Measurements from ENCODE around the gene KHDC1L. TPM values are rescaled to one million over a fixed set of nuclear protein-coding genes. Genes with fewer than 3 reads are reported as not detected.
A peak's percentile ranks its signal among the peaks of the same experiment; 100 is the strongest.

KHDC1L gene
- total and polyA plus RNA-seq, 2 of the 4 experiments (the other 2 are of a cell fraction) = 0.18 to 0.68 TPM

DNA sequence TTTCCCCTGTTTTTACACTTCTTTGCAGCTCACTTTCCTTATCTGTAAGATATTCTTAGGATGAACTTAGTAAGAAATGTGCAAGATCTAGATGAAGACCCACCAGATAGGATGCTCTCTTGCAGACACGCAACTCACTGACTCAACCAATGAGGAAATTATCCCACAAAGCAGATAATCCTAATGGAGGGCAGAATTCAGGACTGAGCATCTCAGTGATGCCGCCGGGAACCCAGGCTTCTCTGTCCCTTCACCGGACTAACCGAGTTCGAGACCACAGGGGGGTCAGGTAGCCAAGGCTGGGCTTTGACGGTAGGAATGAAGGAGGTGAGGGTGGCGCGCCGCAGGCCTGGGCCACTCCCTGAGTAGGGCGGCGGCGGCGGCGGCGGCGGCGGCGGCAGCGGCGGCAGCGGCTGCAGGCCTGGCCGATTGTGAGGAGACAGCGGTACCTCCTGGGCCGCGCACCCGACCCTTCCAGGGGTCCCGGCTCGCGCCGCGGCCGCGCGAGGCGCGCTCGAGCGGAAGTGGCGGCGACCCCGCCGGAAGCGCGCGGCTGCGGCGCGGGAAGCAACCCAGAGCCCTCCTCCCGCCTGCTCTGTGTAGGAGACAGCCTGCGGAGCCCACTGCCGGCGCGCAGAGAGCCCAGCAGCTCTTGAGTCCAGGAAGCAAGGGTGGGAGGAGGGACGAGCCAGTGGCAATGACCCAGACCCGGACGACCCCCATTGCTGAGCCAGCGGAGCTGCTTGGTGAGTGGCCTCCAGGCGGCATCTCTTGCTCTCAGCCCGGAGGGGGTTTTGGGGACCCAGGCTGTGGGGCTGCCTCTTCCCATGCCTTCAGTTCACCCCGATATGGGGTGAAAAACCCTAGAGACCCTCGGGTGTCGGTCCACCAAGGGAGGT is 37.6 kb upstream of the KHDC1L start, which contains the start of gene KHDC1:
Gene KHDC1, minus strand, starts transcription at position 526 of the 899 bp plus-strand sequence. CDS start 20,679 bp downstream, outside the sequence.
- peak; percentile 93 for ATAC-seq (ENCODE audit: low read depth)

More for the DNA sequence above, 37.6 kb upstream of the KHDC1L start, which contains the start of gene KHDC1:
- peak within 1 kb of the TSS; percentile 96 for H4K5ac ChIP-seq (ENCODE audit: low read depth, low read length)
- H2BK120ac ChIP-seq (ENCODE audit: low read depth, low read length) = peak within 1 kb of the TSS; percentile 66
- H3K56ac ChIP-seq (ENCODE audit: extremely low read depth, insufficient read depth, low read length) = peak within 1 kb of the TSS; percentile 70
- H3K4ac ChIP-seq (ENCODE audit: low read depth, low read length) = peak within 1 kb of the TSS; percentile 91
- peak within 1 kb of the TSS; percentile 40 for H2BK5ac ChIP-seq (ENCODE audit: low read depth, low read length, poor library complexity, severe bottlenecking)
- peak; percentile 54 for DNase-seq
- TF ChIP-seq CEBPB (IDR thresholded peaks at IDR 0.05; ENCODE audit: low read depth, low read length) = no peak
- no peak for TF ChIP-seq BHLHE40 (IDR thresholded peaks at IDR 0.05; ENCODE audit: low read depth, low read length)
- TF ChIP-seq MAFK (IDR thresholded peaks at IDR 0.05; ENCODE audit: low read depth, low read length) = no peak
- TF ChIP-seq, protein P1, sequence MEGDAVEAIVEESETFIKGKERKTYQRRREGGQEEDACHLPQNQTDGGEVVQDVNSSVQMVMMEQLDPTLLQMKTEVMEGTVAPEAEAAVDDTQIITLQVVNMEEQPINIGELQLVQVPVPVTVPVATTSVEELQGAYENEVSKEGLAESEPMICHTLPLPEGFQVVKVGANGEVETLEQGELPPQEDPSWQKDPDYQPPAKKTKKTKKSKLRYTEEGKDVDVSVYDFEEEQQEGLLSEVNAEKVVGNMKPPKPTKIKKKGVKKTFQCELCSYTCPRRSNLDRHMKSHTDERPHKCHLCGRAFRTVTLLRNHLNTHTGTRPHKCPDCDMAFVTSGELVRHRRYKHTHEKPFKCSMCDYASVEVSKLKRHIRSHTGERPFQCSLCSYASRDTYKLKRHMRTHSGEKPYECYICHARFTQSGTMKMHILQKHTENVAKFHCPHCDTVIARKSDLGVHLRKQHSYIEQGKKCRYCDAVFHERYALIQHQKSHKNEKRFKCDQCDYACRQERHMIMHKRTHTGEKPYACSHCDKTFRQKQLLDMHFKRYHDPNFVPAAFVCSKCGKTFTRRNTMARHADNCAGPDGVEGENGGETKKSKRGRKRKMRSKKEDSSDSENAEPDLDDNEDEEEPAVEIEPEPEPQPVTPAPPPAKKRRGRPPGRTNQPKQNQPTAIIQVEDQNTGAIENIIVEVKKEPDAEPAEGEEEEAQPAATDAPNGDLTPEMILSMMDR (conservative IDR thresholded peaks at IDR 0.05; ENCODE audit: low read depth, low read length) = peak; percentile 19; the same call in 1 of the 2 replicates
- H2AK9ac ChIP-seq (replicated peaks; ENCODE audit: low read depth, low read length, poor library complexity) = peak within 1 kb of the TSS; percentile 92
- H2BK15ac ChIP-seq (ENCODE audit: low read depth, low read length) = peak within 1 kb of the TSS; percentile 19; the same call in 1 of the 3 replicates
- intact Hi-C loops (cut with micrococcal nuclease) (no loop called here), in situ Hi-C loops (cut with MboI; ENCODE audit: low sequenced_read_pairs) (no loop called here), dilution Hi-C loops (cut with HindIII; ENCODE audit: low sequenced_read_pairs, unreplicated experiment) (no loop called here)
- H3K18ac ChIP-seq (ENCODE audit: low read depth, low read length) = peak within 1 kb of the TSS; percentile 48
- peak within 1 kb of the TSS; percentile 97 for H3K4me3 ChIP-seq (ENCODE audit: insufficient read depth, low read depth, low read length)
- H3K27ac ChIP-seq (ENCODE audit: insufficient read depth, low read length) = peak within 1 kb of the TSS; percentile 80
- ChIA-PET POLR2A (ENCODE audit: unreplicated experiment) (interaction anchor here (0.6 kb wide), 1 partner anchor 15 kb away, joined by 14 read pairs; no protein-coding TSS in a partner anchor), CTCF (no interaction called here)
- H3K4me1 ChIP-seq (ENCODE audit: control insufficient read depth, insufficient read depth, low read length) = no peaks in the 10 kb centered on the region
- peak within 1 kb of the TSS; percentile 91 for H3K14ac ChIP-seq (replicated peaks; ENCODE audit: low read depth, low read length)
- no peaks in the 10 kb centered on the region for H4K20me1 ChIP-seq (ENCODE audit: insufficient read depth, low read length)
- H3K9ac ChIP-seq (ENCODE audit: low read depth, low read length) = peak within 1 kb of the TSS; percentile 88
- no peaks in the 10 kb centered on the region for H3K9me3 ChIP-seq (ENCODE audit: control insufficient read depth, insufficient read depth, low read length)
- BruUV-seq (replicated peaks) = no TSS peak
- H3K79me1 ChIP-seq (ENCODE audit: low read depth in 1 of 2, low read length in 2 of 2) = peaks cover 13 to 24% of the 10 kb centered on the region in 2 experiments; a peak in 3 of 4 replicates
- no peak within 1 kb of the TSS; the same call in 1 of the 2 replicates for H2BK20ac ChIP-seq (ENCODE audit: low read depth, low read length)
- H3K4me2 ChIP-seq (ENCODE audit: low read depth, low read length) = peak within 1 kb of the TSS; percentile 98
- peak within 1 kb of the TSS; percentile 73 for H4K91ac ChIP-seq (ENCODE audit: insufficient read depth, low read depth, low read length)
- 1% methylated on average over 29 of the region's 63 CpGs; no CpG with 5 or more reads in 1 of the 2 experiments for WGBS, 2 experiments (ENCODE audit: extremely low coverage in 2 of 2, insufficient read length in 1 of 2)
- H2AFZ ChIP-seq (replicated peaks; ENCODE audit: low read length, poor library complexity) = peak within 1 kb of the TSS; percentile 98
- peak within 1 kb of the TSS; percentile 92 for H3K23ac ChIP-seq (ENCODE audit: low read depth, low read length)
- peak within 1 kb of the TSS; percentile 89 to 99 for H4K8ac ChIP-seq (ENCODE audit: low read depth in 2 of 2, low read length in 2 of 2)
- peak within 1 kb of the TSS; percentile 90 for H2AK5ac ChIP-seq (ENCODE audit: low read depth, low read length)
- H3K9me1 ChIP-seq (ENCODE audit: insufficient read depth, low read length) = peaks cover 18% of the 10 kb centered on the region
- H3K27me3 ChIP-seq (ENCODE audit: control insufficient read depth, insufficient read depth, low read length) = no peaks in the 10 kb centered on the region
- H3K36me3 ChIP-seq (ENCODE audit: control insufficient read depth, insufficient read depth, low read length) = peaks cover 3% of the 10 kb centered on the region

All from IMR-90 (cell line).